GM12872 (cell line): Measurements from ENCODE around the gene ARSD.
A peak's percentile ranks its signal among the peaks of the same experiment; 100 is the strongest.

Source experiments
- CTCF ChIP-seq: IDR thresholded peaks from 3 replicates; pipeline ENCODE4 v1.5.1; 2011; ENCODE audit warnings: low read depth, mild to moderate bottlenecking, low read length, moderate library complexity; ENCODE audit not compliant: insufficient read depth

Gene ARSD

DNA sequence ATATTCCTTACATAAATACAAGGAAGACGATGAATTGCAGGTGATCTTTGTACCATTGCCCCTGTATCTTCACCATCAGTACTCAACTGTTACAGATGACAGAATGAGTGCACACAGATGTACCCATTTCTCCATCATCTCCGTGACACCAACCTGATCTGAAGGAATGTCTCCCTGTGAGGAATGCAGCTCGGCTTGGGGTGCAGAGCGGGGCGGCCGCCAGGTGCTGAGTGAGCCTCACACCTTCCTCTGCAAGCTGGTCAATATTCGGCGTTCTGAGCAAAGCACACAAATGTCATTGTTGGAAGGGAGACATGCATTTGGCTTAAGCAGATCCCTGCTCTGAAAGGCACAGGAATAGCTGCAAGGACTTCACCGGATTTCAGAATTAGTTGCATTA, 7.4 kb downstream of the ARSD start:
- TF ChIP-seq CTCF: no peak

- no peak for TF ChIP-seq CTCF
These were observed 7.9 kb downstream of the ARSD start for GRCh38 chrX:2921193-2921592.

DNA sequence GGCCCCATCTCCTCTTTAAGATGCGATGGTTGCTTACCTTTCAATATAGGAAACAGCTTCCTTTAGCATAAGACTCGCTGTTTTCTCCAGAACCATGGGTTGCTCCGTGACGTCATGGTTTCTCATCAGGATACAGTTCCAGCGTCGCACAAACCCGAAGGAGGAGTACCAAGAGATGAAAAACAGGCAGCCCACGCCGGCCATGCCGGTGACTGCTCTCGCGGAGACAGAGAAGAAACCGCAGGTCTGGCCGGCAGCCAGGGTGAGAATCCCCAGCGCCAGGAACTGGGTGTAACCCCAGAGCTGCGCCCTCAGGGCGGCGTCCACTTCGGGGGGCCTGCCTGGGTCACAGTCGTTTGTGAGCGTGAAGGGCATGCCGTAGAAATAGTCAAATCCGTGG, 11.4 kb downstream of the ARSD start:
- TF ChIP-seq CTCF: no peak

DNA sequence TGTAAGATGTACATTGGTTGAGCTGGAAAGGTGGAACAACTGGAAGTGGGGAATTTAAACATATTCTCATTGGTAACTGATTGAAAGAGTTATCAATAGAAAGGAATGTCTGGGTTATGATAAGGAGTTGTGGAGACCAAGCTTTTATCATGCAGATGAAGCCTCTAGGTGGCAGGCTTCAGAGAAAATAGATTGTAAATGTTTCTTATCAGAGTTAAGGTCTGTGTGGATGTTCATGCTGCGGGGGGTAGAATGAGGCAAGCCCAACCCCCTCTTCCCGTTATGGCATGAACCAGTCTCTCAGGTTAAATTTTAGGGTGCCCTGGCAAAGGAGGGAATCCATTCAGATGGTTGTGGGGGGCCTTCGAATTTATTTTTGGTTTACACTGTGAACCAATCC, 16.0 kb downstream of the ARSD start:
- TF ChIP-seq CTCF: no peak

DNA sequence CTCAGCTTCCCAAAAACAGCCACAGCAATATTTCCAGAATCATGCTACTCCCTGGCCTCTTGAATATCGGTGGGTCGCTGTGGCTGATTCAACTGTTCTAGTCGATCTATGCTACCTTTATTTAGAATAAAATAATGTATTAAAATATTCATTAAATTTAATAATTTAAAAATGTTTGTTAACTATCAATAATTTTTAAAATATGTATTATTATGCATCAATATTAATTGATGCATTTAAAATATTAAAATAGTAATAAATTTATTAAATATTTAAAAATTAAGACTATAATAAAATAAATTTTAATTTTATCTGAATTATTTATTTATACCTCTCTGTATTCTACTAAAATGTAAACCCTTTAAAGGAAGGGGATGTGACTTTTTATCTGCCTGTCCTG, 19.0 kb downstream of the ARSD start:
- TF ChIP-seq CTCF: no peak

DNA sequence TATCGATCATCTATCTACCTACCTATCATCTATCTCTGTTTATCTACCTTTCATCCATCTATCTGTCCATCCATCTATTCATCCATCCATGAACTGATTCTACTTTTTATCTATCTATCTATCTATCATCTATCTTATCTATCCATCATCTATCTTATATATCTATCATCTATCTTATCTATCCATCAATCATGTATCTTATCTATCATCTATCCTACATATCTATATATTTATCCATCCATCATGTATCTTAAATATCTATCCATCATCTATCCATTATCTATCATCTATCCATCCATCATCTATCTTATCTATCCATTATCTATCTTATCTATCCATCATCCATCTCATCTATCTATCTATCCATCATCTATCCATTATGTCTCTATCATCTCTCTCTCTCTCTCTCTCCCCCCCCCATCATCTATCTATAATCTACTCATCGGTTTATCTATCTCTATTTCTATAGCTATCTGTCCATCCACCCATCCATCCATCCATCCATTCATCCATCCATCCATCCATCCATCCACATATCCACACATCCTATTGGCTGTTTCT, 20.9 kb downstream of the ARSD start:
- no peak for TF ChIP-seq CTCF

DNA sequence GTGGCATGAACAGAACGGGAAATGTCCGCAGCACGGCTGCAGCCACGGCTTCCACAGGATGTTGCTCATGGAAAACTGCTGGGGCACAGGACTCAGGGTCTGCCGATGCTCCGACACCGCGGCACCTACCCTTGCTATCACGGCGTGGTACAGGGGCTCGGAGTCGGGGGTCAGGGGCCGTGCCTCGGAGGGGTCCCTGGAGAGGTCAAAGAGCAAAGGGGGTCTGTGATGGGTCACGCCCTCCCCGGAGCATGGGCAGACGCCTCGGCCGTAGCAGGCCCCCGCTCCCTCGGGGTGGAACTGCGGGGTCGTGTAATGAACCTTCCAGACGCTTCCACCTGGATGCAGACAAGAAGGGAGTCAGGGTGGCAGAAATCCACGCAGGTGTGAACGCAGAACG, 21.8 kb downstream of the ARSD start:
- no peak for TF ChIP-seq CTCF

DNA sequence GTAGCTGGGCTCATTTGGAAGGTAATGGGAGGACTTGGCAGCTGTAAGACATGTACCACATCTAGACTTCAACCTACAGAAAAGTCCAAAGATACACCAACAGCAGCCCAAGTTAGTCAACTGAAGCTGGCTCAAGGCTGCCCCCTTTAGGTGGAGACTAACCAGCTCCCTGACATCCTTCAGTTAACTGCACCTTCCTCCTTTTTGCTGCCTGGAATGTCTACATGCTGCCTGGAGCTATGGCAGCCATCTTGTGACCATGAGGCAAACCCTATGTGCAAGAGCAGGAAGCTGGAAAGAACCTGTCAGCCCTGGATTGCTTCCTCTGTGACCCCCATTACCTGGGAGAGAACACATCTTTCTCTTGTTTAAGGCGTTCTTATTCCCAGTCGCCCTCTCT, 25.8 kb downstream of the ARSD start:
- TF ChIP-seq CTCF: peak; percentile 20; the same call in 1 of the 3 replicates
